GM18867 (cell line): ENCODE measurements around the gene MORN1.
A peak's percentile ranks its signal among the peaks of the same experiment; 100 is the strongest.

Experiments
- ATAC-seq: cut with Tn5 transposase; IDR thresholded peaks from one replicate; pipeline ENCODE4 v1.9.1; 2021; ENCODE audit warnings: mild to moderate bottlenecking, moderate library complexity; ENCODE audit not compliant: unreplicated experiment

MORN1 gene

DNA sequence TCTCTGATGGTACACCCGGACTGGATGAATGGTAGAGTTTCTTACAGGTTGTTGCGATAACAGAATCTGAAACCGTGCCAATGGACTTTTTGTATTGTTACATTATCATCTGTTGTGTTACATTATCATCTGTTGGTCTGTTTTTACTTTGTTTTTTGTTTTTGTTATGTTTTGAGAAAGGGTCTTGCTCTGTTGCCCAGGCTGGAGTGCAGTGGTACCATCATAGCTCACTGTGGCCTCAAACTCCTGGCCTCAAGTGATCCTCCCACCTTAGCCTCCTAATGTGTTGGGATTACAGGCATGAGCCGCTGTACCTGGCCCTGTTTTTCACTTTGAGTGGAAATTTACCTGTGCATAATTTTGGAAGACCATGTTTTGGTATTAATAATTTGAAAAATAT is 31.2 kb upstream of the MORN1 start:
- ATAC-seq, result no peak

GRCh38 chr1:2419416-2419815 is 28.1 kb upstream of the MORN1 start:
- no peak for ATAC-seq

DNA sequence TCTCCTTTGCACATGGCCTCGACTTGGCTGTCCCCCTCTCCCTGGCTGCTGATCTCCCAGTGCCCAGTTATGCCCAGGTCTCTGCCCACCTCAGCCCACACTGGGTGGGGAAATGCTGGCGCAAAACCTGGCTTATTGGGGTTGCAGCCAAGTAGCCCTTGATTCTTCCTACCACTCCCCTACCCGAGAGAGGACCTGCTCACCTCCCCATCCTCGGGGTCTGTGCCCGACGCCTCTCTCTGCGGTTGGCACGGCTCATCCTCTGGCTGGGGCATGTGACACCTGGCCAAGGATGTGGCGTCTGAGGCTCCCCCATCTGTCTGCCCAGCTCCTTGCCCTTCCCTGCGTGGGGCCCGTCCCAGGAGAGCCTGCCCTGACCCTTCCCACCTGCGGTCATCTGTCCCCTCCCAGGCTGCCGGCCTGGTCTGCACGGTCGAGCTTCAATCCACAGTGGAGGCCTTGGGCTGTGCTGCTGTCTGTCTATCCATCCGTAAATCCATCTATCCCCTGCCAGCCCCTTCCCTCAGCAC is 27.5 kb upstream of the MORN1 start:
- ATAC-seq, result no peak

- ATAC-seq, result no peak
These were observed 26.5 kb upstream of the MORN1 start for GRCh38 chr1:2417833-2418225.

DNA sequence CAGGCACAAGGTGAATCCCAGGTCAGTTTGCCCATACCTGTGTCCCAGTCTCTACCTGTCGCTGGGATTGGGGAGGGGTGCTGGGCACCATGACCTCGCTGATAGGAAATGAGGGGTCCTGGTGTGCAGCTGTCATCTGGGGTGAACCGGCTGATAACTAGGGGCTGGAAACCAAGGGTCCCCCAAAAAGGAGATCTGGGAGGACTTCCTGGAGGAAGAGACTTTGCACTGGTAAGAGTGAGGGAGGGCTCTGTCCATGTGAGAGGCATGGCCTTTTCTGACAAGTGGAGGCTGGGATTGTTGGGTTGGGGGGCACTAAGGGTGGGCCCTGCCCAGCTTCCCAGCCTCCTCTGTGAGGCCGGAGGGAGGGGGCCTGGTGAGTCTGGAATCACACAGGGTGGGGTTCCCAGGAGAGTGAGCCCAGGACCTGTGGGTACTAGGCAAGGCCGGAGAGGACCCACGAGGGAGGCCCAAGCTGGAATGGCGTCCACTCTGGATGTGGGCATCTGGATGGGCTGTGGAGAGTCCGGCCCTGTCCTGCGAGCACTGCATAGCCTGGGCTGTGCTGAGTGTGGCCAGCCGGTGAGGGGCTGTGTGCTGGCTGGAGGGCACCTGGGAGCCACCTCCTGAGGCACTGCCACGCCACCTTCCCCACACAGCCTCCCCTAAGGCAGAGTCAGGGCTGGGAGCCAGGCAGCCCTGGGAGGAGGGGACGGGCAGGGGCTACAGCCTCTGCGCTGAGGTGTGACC is 25.9 kb upstream of the MORN1 start:
- ATAC-seq, result no peak

DNA sequence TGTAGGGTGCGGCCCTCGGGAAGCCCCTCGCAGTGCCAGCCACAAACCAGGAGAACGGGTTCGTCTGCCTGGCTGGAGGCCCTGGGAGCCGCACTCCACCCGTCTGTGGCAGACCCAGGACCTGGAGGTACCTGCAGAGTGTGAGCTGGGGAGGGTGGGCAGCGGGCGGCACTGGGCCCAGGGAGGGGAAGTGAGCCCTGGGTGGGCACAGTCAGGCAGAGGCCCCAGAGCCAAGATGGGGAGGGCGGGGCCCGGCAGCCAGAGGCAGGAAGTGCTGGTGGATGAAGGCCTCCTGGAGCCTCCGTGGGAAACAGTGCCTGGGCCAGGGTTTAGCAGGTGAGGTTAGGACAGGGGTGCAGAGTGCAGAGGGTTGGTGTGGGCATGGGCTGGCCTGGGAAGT is 25.0 kb upstream of the MORN1 start:
- ATAC-seq, result no peak

GRCh38 chr1:2415801-2416208 is 24.5 kb upstream of the MORN1 start:
- no peak for ATAC-seq

GRCh38 chr1:2415337-2415736 is 24.0 kb upstream of the MORN1 start:
- ATAC-seq, result no peak

GRCh38 chr1:2414297-2414958 is 23.1 kb upstream of the MORN1 start:
- ATAC-seq, result no peak

- ATAC-seq, result no peak
These were observed 22.3 kb upstream of the MORN1 start for GRCh38 chr1:2413495-2414296.

GRCh38 chr1:2412773-2413494 is 21.6 kb upstream of the MORN1 start:
- ATAC-seq, result peak; percentile 11

- peak; percentile 83 for ATAC-seq
These were observed 21.0 kb upstream of the MORN1 start, which contains the start of gene PEX10 for GRCh38 chr1:2412395-2412772. PEX10 (minus strand) TSS chr1:2412564; CDS start chr1:2412502, 62 bp downstream.

- ATAC-seq, result peak; percentile 25
These were observed 20.5 kb upstream of the MORN1 start for GRCh38 chr1:2411801-2412394.

DNA sequence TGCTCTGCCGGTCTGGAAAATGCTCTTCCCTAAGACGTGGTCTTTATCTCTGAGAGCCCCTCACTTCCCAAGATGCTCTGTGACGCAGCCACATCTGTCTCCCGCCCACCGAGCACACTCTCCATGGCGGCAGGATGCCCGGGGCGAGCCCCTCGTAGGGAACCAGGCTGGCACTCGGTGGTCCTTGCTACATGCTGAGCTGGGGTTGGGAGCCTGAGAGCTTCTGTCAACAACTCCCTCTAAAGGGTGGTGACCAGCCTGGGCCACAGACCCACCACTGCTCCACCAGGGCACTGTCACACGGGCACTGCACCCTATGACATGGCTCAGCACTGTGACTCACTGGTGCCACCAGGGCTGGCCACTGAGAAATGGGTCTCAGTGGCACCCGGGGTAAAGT is 18.4 kb upstream of the MORN1 start:
- ATAC-seq, result no peak

GRCh38 chr1:2408859-2409276 is 17.5 kb upstream of the MORN1 start:
- no peak for ATAC-seq

DNA sequence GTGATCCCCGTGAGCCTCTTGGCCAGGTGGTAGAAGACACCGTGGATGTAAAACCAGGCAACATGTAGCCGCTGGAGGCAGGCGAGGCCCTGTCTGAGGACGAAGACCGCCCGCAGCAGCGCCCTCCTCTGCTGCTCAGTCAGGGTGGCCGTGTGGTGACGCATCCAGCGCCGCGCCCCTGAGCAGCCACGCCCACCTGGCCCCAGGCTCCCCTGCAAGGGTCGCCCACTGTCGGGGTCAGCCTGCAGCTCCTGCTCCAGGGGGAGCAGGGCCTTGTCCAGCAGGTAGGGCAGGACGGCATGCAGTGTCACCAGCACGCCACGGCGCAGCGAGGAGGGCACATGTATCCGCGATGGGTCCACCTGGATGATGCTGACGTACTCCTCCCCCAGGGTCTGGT is 17.1 kb upstream of the MORN1 start:
- ATAC-seq, result no peak

GRCh38 chr1:2407991-2408275 is 16.6 kb upstream of the MORN1 start:
- no peak for ATAC-seq

DNA sequence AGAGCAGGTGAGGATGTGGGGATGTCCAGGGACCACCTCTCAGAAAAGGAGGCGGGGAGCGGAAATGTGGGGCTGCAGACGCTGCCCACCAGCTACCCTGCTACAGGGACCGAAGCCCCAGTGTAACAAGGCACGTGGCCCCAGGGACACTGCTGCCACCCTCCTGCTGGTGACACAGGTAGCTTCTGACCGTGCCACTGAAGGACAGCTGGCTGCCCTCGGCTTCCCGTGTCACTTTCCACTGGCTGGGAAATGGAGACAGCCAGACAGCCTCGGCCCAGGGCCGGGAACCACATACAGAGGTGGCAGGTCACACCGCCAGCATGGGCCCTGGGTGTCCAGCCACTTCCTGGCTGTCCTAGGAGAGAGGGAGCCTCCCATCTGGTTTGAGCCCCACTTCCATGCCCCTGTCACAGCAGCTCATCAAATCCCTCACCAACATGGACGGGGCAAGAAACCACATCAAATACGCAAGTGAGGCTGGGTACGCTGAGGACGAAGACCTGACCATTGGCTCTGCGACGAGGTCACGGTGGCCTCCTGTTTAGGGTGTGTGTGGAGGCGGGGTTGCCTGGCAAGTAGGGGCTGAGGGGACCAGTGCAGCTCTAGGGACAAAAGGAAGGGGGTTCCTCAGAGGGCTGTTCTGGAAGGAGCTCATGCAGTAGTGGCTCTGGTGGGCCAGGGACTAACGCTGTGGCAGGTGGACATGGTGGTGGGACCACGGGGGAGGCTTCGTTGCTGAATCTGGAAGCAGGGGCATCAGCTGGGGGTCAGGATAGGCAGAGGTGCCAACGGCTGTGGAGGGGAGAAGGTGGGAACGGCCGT is 16.0 kb upstream of the MORN1 start:
- no peak for ATAC-seq

- ATAC-seq, result no peak
These were observed 15.2 kb upstream of the MORN1 start for GRCh38 chr1:2406451-2407041.
